Ovary (tissue), 3 donors: ENCODE results near the gene CDKL2.
"Not testable (repeated sequence)": the region's sequence is repeated elsewhere in the genome, so short reads cannot be mapped to it uniquely, and the experiment has no call there.

ENCODE experiments used
- POLR2A ChIP-seq: fragments of 450-650 bp; IDR thresholded peaks from one replicate; pipeline ENCODE4 v1.6.1; 2017; ENCODE audit warnings: antibody characterized with exemption, mild to moderate bottlenecking, moderate library complexity
- TF ChIP-seq, protein P1 (sequence below), 3 donors: fragments of 450-650 bp in 2 of 3; fragments of 200-600 bp in 1 of 3; IDR thresholded peaks; one replicate each; pipeline versions ENCODE4 v1.5.1 to v1.8.0; 2016 to 2022; ENCODE audit warnings: antibody characterized with exemption in 3 of 3, mild to moderate bottlenecking in 1 of 3
- donor health status: DM: no; HTN: no; CAD: no.

DNA sequence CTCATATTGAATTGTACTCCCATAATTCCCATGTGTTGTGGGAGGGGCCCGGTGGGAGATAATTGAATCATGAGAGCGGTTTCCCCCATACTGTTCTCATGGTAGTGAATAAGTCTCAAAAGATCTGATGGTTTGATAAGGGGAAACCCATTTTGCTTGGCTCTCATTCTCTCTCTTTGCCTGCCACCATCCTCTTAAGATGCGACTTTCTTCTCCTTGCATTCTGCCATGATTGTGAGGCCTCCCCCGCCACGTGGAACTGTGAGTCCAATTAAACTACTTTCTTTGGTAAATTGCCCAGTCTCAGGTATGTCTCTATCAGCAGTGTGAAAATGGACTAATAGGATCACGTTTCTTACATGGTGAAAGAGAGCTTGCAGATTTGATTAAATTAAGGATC is 93.0 kb downstream of the CDKL2 start:
- TF ChIP-seq, protein P1, sequence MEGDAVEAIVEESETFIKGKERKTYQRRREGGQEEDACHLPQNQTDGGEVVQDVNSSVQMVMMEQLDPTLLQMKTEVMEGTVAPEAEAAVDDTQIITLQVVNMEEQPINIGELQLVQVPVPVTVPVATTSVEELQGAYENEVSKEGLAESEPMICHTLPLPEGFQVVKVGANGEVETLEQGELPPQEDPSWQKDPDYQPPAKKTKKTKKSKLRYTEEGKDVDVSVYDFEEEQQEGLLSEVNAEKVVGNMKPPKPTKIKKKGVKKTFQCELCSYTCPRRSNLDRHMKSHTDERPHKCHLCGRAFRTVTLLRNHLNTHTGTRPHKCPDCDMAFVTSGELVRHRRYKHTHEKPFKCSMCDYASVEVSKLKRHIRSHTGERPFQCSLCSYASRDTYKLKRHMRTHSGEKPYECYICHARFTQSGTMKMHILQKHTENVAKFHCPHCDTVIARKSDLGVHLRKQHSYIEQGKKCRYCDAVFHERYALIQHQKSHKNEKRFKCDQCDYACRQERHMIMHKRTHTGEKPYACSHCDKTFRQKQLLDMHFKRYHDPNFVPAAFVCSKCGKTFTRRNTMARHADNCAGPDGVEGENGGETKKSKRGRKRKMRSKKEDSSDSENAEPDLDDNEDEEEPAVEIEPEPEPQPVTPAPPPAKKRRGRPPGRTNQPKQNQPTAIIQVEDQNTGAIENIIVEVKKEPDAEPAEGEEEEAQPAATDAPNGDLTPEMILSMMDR (IDR thresholded peaks at IDR 0.05), result not testable (repeated sequence)
- not testable (repeated sequence) for TF ChIP-seq POLR2A
